GM19240 (cell line): ENCODE measurements around the gene GRAMD4.
"Not testable (repeated sequence)": the region's sequence is repeated elsewhere in the genome, so short reads cannot be mapped to it uniquely, and the experiment has no call there.

Source experiments
- DNase-seq: peaks from one replicate; pipeline ENCODE4 v3.0.0; 2011; ENCODE audit warnings: low spot score; ENCODE audit not compliant: insufficient read length

GRAMD4 gene

GRCh38 chr22:46636221-46637002, 16.2 kb downstream of the GRAMD4 start:
- DNase-seq: no peak

GRCh38 chr22:46637711-46638600, 17.8 kb downstream of the GRAMD4 start:
- DNase-seq: no peak

- no peak for DNase-seq
Observed at GRCh38 chr22:46638601-46639431, 18.6 kb downstream of the GRAMD4 start.

GRCh38 chr22:46639843-46640242, 19.7 kb downstream of the GRAMD4 start:
- DNase-seq: no peak

GRCh38 chr22:46640293-46641055, 20.3 kb downstream of the GRAMD4 start:
- no peak for DNase-seq

- no peak for DNase-seq
Observed at GRCh38 chr22:46641811-46642266, 21.7 kb downstream of the GRAMD4 start.

GRCh38 chr22:46642840-46643480, 22.8 kb downstream of the GRAMD4 start:
- DNase-seq: not testable (repeated sequence)

- DNase-seq: no peak
Observed at GRCh38 chr22:46646531-46647215, 26.5 kb downstream of the GRAMD4 start.

- not testable (repeated sequence) for DNase-seq
Observed at GRCh38 chr22:46648225-46648820, 28.1 kb downstream of the GRAMD4 start.

- no peak for DNase-seq
Observed at GRCh38 chr22:46649141-46650077, 29.2 kb downstream of the GRAMD4 start.

GRCh38 chr22:46650078-46650810, 30.1 kb downstream of the GRAMD4 start:
- no peak for DNase-seq

GRCh38 chr22:46651316-46651715, 31.1 kb downstream of the GRAMD4 start:
- DNase-seq: no peak

- no peak for DNase-seq
Observed at GRCh38 chr22:46652081-46652846, 32.1 kb downstream of the GRAMD4 start.

- DNase-seq: no peak
Observed at GRCh38 chr22:46652847-46653331, 32.7 kb downstream of the GRAMD4 start.

- peak; percentile 31 for DNase-seq
Observed at GRCh38 chr22:46653596-46653995, 33.4 kb downstream of the GRAMD4 start.

- no peak for DNase-seq
Observed at GRCh38 chr22:46654426-46654825, 34.2 kb downstream of the GRAMD4 start.
